ENCODE data around the gene C8G.

The C8G gene

GRCh38 chr9:136990242-136990911 is 45.3 kb downstream of the C8G start:
- TF ChIP-seq USF1 (IDR thresholded peaks at IDR 0.05) = peak; percentile 9; the same call in 1 of the 2 replicates
- TF ChIP-seq NFIC (IDR thresholded peaks at IDR 0.05) = peak; percentile 46; the same call in 1 of the 2 replicates
- TF ChIP-seq REST (IDR thresholded peaks at IDR 0.05; ENCODE audit: low read depth) = no peak
- TF ChIP-seq YY1 (IDR thresholded peaks at IDR 0.05; ENCODE audit: low read depth) = no peak
- peak; percentile 34; the same call in 1 of the 2 replicates for TF ChIP-seq TCF12 (IDR thresholded peaks at IDR 0.05; ENCODE audit: low read depth)
- TF ChIP-seq EGR1 (IDR thresholded peaks at IDR 0.05) = no peak

GRCh38 chr9:136991993-136992818 is 47.2 kb downstream of the C8G start, which contains the start of gene PAXX:
TSS of gene PAXX (plus strand) at chr9:136992422. CDS start at chr9:136992444, 22 bp downstream.
- TF ChIP-seq MAX (IDR thresholded peaks at IDR 0.05) (peak; percentile 91), YY1 (IDR thresholded peaks at IDR 0.05; ENCODE audit: low read depth) (peak; percentile 77), CREB1 (IDR thresholded peaks at IDR 0.05; ENCODE audit: low read depth) (no peak), TAF1 (IDR thresholded peaks at IDR 0.05; ENCODE audit: low read depth) (peak; percentile 8; the same call in 1 of the 2 replicates), RAD21 (IDR thresholded peaks at IDR 0.05; ENCODE audit: low read depth) (no peak)

- TF ChIP-seq ZBTB7A (IDR thresholded peaks at IDR 0.05; ENCODE audit: low read depth) (no peak; the same call in 1 of the 2 replicates), EP300 (IDR thresholded peaks at IDR 0.05; ENCODE audit: borderline replicate concordance) (no peak), YY1 (IDR thresholded peaks at IDR 0.05; ENCODE audit: low read depth) (no peak), TCF12 (IDR thresholded peaks at IDR 0.05; ENCODE audit: low read depth) (no peak), CEBPB (IDR thresholded peaks at IDR 0.05) (no peak), EGR1 (IDR thresholded peaks at IDR 0.05) (no peak), CREB1 (IDR thresholded peaks at IDR 0.05; ENCODE audit: low read depth) (no peak), RAD21 (IDR thresholded peaks at IDR 0.05; ENCODE audit: low read depth) (no peak), REST (IDR thresholded peaks at IDR 0.05; ENCODE audit: low read depth) (no peak), TAF1 (IDR thresholded peaks at IDR 0.05; ENCODE audit: low read depth) (no peak), FOXM1 (IDR thresholded peaks at IDR 0.05; ENCODE audit: borderline replicate concordance, low read depth) (no peak), NFIC (IDR thresholded peaks at IDR 0.05) (no peak)
These were observed 47.9 kb downstream of the C8G start for GRCh38 chr9:136992819-136993369.

- TF ChIP-seq YY1 (IDR thresholded peaks at IDR 0.05; ENCODE audit: low read depth) = no peak
- no peak for TF ChIP-seq TCF12 (IDR thresholded peaks at IDR 0.05; ENCODE audit: low read depth)
- TF ChIP-seq CREB1 (IDR thresholded peaks at IDR 0.05; ENCODE audit: low read depth) = no peak
- no peak for TF ChIP-seq CEBPB (IDR thresholded peaks at IDR 0.05)
- TF ChIP-seq TAF1 (IDR thresholded peaks at IDR 0.05; ENCODE audit: low read depth) = no peak
- no peak for TF ChIP-seq RAD21 (IDR thresholded peaks at IDR 0.05; ENCODE audit: low read depth)
- no peak for TF ChIP-seq ZBTB7A (IDR thresholded peaks at IDR 0.05; ENCODE audit: low read depth)
- no peak for TF ChIP-seq TEAD4 (IDR thresholded peaks at IDR 0.05)
- no peak for TF ChIP-seq EGR1 (IDR thresholded peaks at IDR 0.05)
- no peak for TF ChIP-seq USF1 (IDR thresholded peaks at IDR 0.05)
- TF ChIP-seq NFIC (IDR thresholded peaks at IDR 0.05) = no peak
- TF ChIP-seq FOXM1 (IDR thresholded peaks at IDR 0.05; ENCODE audit: borderline replicate concordance, low read depth) = no peak
- no peak for TF ChIP-seq EP300 (IDR thresholded peaks at IDR 0.05; ENCODE audit: borderline replicate concordance)
- TF ChIP-seq REST (IDR thresholded peaks at IDR 0.05; ENCODE audit: low read depth) = no peak
- no peak for TF ChIP-seq MAX (IDR thresholded peaks at IDR 0.05)
These were observed 49.3 kb downstream of the C8G start for GRCh38 chr9:136994180-136994887.

Data from Ishikawa (cell line).